ENCODE measurements around the gene LRRFIP1. TPM values are rescaled to one million over a fixed set of nuclear protein-coding genes. Genes with fewer than 3 reads are reported as not detected.

The LRRFIP1 gene, protein sequence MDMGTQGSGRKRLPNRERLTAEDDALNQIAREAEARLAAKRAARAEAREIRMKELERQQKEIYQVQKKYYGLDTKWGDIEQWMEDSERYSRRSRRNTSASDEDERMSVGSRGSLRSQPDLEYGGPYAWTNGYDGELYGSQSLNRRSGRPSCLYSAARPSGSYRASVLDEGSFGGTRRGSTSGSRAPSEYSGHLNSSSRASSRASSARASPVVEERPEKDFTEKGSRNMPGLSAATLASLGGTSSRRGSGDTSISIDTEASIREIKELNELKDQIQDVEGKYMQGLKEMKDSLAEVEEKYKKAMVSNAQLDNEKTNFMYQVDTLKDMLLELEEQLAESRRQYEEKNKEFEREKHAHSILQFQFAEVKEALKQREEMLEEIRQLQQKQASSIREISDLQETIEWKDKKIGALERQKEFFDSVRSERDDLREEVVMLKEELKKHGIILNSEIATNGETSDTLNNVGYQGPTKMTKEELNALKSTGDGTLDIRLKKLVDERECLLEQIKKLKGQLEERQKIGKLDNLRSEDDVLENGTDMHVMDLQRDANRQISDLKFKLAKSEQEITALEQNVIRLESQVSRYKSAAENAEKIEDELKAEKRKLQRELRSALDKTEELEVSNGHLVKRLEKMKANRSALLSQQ
- 72.0 TPM for total RNA-seq

DNA sequence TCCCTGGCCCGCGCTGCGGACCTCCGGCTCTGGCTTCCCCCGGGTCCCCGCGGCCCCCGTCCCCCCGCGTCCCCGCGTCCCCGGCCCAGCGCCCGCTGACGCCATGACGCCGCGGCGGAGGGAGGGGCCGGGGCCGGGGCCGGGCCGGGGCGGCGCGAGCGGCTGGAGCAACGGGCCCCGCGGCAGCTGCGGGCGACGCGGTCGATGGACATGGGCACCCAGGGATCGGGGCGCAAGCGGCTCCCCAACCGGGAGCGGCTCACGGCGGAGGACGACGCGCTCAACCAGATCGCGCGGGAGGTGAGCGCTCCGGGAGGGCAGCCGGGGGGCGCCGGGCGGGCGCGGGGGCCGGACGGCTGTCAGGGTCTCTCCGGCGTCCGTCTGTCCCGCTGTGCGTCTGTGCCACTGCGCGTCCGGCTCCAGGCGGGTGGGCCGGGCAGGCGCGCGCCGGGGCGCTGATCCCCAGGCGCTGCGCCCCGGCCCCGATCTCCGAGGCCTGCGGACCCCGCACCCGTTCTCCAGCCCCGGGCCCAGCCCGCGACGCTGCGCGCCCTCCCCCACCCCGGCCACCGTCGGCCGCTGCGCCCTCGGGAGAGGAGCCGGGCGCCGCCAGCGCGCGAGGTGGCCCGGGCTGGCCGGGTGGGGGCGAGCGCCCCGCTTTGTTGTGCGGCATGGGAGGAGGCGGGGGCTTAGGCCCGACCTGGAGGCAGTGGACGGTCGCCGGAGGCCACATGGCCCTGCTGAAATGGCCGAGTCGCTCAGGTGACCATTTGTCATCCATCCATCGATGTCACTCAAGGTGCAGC, at the start of gene LRRFIP1:
LRRFIP1 (plus strand) TSS at position 147 of the 806 bp plus-strand sequence; CDS start at position 205, 58 bp downstream.

DNA sequence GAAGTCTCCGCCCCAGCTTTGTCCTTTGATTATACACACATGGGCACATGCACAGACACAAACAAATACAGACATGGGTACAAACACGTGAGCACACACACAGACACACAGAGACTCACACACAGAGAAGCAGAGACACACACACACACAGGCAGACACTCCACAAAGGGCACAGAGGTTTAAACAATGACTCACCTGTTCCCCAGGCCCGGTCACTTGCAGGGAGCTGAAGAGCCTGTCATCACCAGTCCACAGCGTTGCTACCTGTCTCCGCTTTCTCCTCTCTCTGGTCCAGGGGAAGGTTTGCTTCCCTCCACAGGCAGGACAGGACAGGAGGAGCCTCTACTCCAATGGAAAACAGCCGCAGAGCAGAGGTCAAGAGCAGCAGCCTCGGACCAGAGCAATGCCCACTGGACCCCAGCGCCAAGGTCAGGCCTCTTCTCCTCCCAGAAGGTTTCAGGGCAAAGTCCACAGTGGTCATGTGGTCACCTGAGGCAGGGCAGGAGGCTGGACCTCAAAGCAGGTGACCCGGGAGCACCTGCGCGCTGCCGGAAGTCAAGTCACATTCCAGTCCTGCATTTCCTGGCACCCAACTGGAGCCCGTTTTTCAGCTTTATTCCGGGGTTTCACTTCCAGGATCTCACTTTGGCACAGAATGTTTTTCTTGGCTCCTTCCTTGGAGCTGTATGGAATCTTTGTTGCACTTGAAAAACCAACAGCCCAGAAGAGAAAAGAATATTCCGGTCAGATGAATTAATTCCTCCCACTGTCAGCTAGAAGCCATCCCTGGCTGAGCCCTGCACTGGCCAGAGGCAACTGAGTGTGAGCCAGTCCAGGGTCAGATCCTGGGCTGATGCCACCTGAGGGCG, 36.9 kb upstream of the LRRFIP1 start, which contains the start of gene RAB17:
RAB17 (minus strand) TSS at position 463 of the 869 bp plus-strand sequence. CDS start 4,580 bp downstream, outside the sequence.

DNA sequence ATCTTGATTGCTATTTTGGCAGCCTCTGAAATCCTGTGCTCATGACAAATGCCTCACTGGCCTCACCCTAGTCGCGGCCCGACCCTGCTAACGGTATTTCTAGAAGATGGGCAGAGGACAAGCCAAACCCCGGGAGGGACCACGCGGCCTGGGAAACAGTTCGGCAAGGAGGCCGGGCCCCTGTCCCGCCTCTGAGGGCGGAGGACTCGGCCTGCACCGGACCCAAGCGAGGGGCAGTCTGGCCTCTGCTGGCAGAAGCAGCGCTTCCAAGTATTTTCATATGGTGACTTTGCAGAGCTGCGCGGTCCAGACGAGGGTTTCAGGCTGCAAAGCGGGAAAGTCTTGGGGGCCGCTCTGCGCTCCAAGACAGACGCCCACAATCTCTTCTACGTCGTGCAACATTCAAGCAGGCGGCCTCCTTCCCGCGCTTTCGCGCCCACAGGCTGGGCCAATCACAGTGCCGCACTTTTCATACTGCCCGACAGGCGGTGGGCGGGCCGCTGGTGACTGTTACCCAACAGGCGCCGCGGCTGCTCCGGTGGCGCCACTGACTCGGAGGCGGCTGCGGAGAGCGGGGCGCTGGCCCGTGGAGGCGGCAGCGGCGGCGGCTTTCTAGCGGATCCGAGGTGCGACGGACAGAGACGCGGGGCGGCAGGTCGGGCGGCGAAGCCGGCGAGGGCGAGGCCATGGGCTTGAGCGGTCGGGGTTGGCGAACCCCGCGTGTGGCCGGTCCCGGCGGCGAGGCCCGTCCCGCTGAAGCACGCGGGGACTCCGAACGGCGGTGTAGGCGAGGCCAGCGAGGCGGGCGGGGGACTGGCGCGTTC, 171.1 kb downstream of the LRRFIP1 start, which contains the start of gene RBM44:
RBM44 (plus strand) TSS at position 544 of the 824 bp plus-strand sequence. CDS start 14,831 bp downstream, outside the sequence.

Other genes starting within 250 kb of the LRRFIP1 start
- gene COL6A3, start 213.4 kb upstream of the LRRFIP1 start, total RNA-seq = 2.8 TPM
- gene MLPH, start 140.3 kb upstream of the LRRFIP1 start, total RNA-seq = not detected
- not detected for gene PRLH, start 61.0 kb upstream of the LRRFIP1 start, total RNA-seq
- gene RAB17, start 36.9 kb upstream of the LRRFIP1 start, total RNA-seq = not detected
- gene RBM44, start 171.2 kb downstream of the LRRFIP1 start, total RNA-seq = 4.1 TPM
- 2.2 TPM for gene RAMP1, start 232.0 kb downstream of the LRRFIP1 start, total RNA-seq

All from parietal lobe (tissue), 1 donor.